ENCODE results near the gene ACAD10.

Gene ACAD10

GRCh38 chr12:111768159-111768895 lies 82.5 kb downstream of the ACAD10 start:
- Histone ChIP-seq H3K27me3 (ENCODE audit: control insufficient read depth, insufficient read depth, low read length) (peaks cover 11% of the 10 kb centered on the region), H3K4me1 (ENCODE audit: control insufficient read depth, insufficient read depth, low read length) (peaks cover 8% of the 10 kb centered on the region), H3K9me3 (ENCODE audit: control insufficient read depth, insufficient read depth, low read length) (no peaks in the 10 kb centered on the region), H3K36me3 (ENCODE audit: control insufficient read depth, insufficient read depth, low read length) (peaks cover 2% of the 10 kb centered on the region), H3K9ac (ENCODE audit: low read depth, low read length) (no peak overlapping the region), H3K4me3 (ENCODE audit: low read depth, low read length) (peak overlapping the region; percentile 3)

- Histone ChIP-seq H3K4me3 (ENCODE audit: low read depth, low read length) (no peak overlapping the region), H3K27me3 (ENCODE audit: control insufficient read depth, insufficient read depth, low read length) (peaks cover 11% of the 10 kb centered on the region), H3K36me3 (ENCODE audit: control insufficient read depth, insufficient read depth, low read length) (peaks cover 2% of the 10 kb centered on the region), H3K9ac (ENCODE audit: low read depth, low read length) (no peak overlapping the region), H3K9me3 (ENCODE audit: control insufficient read depth, insufficient read depth, low read length) (no peaks in the 10 kb centered on the region), H3K4me1 (ENCODE audit: control insufficient read depth, insufficient read depth, low read length) (peaks cover 8% of the 10 kb centered on the region)
Observed at GRCh38 chr12:111769599-111769998, 83.7 kb downstream of the ACAD10 start.

GRCh38 chr12:111773801-111774551 lies 88.1 kb downstream of the ACAD10 start:
- Histone ChIP-seq H3K4me1 (ENCODE audit: control insufficient read depth, insufficient read depth, low read length) (peaks cover 3% of the 10 kb centered on the region), H3K9ac (ENCODE audit: low read depth, low read length) (no peak overlapping the region), H3K27me3 (ENCODE audit: control insufficient read depth, insufficient read depth, low read length) (no peaks in the 10 kb centered on the region), H3K9me3 (ENCODE audit: control insufficient read depth, insufficient read depth, low read length) (no peaks in the 10 kb centered on the region), H3K4me3 (ENCODE audit: low read depth, low read length) (no peak overlapping the region), H3K36me3 (ENCODE audit: control insufficient read depth, insufficient read depth, low read length) (peaks cover 3% of the 10 kb centered on the region)

DNA sequence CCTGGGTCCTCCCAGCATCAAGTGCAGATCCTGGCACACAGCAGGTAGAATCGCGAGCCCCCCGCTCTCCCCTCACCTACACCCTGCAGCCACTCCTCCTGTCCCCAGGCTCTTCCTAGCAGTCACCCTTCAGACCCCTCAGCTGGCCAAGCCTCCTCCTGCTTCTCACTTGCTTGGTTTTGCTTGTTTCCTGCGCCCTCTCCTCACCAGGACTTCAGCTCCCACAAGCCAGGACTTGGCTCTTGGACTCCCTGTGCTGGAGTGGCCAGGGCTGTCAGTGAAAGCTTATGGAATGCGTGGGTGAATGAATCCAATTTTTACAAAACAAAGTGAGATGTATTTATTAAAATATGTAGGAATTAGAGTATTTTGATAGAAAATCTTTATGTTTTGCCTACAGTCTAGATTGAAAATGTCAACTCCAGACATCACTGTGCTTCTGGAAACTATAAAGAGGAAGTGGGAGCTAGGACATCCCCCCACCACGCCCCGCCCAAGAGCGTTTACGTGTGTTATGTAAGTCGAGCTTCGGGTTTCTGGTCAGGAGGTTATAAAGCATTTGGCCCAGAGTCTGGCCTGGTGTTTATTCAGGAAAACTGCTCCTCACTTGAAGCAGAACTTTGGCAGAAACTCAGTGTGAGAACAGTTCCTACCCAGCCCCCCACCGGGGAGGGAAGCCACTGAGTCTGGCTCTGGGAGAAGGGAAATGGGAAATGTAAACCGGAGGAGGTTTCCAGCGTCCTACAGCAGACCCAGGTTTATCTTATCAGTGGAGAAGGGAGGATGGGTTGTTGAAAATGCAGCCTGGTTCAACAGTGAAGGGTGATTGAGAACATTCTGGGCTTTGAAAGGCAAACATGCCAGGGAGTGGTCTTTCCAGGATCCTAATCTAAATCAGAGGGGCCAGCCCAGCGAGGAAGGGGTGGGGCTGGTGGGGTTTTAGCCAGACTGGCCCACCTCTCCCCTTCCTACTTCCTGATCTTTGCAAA lies 89.6 kb downstream of the ACAD10 start:
- Histone ChIP-seq H3K27me3 (ENCODE audit: control insufficient read depth, insufficient read depth, low read length) (no peaks in the 10 kb centered on the region), H3K4me3 (ENCODE audit: low read depth, low read length) (no peak overlapping the region), H3K36me3 (ENCODE audit: control insufficient read depth, insufficient read depth, low read length) (peaks cover 5% of the 10 kb centered on the region), H3K4me1 (ENCODE audit: control insufficient read depth, insufficient read depth, low read length) (peaks cover 3% of the 10 kb centered on the region), H3K9me3 (ENCODE audit: control insufficient read depth, insufficient read depth, low read length) (no peaks in the 10 kb centered on the region), H3K9ac (ENCODE audit: low read depth, low read length) (no peak overlapping the region)

GRCh38 chr12:111776836-111777344 lies 91.0 kb downstream of the ACAD10 start:
- Histone ChIP-seq H3K4me3 (ENCODE audit: low read depth, low read length) (no peak overlapping the region), H3K9me3 (ENCODE audit: control insufficient read depth, insufficient read depth, low read length) (peaks cover 3% of the 10 kb centered on the region), H3K4me1 (ENCODE audit: control insufficient read depth, insufficient read depth, low read length) (peaks cover 3% of the 10 kb centered on the region), H3K36me3 (ENCODE audit: control insufficient read depth, insufficient read depth, low read length) (peaks cover 6% of the 10 kb centered on the region), H3K27me3 (ENCODE audit: control insufficient read depth, insufficient read depth, low read length) (no peaks in the 10 kb centered on the region), H3K9ac (ENCODE audit: low read depth, low read length) (no peak overlapping the region)

DNA sequence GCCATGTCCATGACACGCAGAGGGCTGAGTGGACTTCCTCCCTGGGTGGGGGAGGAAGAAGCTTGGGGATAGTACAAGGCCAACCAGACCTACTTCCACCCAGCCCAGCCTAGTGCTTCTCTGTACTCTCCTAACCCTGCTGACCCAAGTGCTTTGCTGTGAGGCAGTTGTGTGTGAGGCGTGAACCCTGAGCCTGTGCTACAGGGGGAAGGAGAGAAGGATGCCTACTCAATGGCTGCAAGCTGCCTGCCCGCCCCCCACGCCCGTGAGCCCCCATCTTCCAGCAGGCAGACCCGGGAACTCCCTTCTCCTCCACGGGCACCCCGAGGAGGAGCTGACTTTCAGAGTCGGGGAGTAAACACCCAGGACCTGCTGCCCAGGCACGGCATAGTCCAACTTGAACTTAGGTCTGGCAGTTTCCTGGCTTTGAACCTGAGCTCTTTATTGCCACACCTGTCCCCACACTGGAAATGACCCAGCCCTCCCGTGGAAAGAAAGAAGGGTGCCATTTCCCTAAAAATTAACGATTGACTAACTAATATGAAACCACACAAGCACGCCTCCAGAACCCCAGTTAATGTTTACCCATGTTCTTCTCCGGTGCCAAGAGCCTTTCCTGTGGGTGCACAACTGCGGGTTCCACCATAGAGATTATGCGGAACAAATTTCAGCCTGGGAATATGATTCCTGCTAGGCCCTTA lies 91.6 kb downstream of the ACAD10 start:
- H3K36me3 ChIP-seq (ENCODE audit: control insufficient read depth, insufficient read depth, low read length), result peaks cover 6% of the 10 kb centered on the region
- H3K9me3 ChIP-seq (ENCODE audit: control insufficient read depth, insufficient read depth, low read length), result peaks cover 3% of the 10 kb centered on the region
- H3K27me3 ChIP-seq (ENCODE audit: control insufficient read depth, insufficient read depth, low read length), result no peaks in the 10 kb centered on the region
- peaks cover 3% of the 10 kb centered on the region for H3K4me1 ChIP-seq (ENCODE audit: control insufficient read depth, insufficient read depth, low read length)
- no peak overlapping the region for H3K4me3 ChIP-seq (ENCODE audit: low read depth, low read length)
- no peak overlapping the region for H3K9ac ChIP-seq (ENCODE audit: low read depth, low read length)

GRCh38 chr12:111780166-111780565 lies 94.3 kb downstream of the ACAD10 start:
- Histone ChIP-seq H3K4me3 (ENCODE audit: low read depth, low read length) (no peak overlapping the region), H3K27me3 (ENCODE audit: control insufficient read depth, insufficient read depth, low read length) (no peaks in the 10 kb centered on the region), H3K9ac (ENCODE audit: low read depth, low read length) (no peak overlapping the region), H3K36me3 (ENCODE audit: control insufficient read depth, insufficient read depth, low read length) (peaks cover 23% of the 10 kb centered on the region), H3K9me3 (ENCODE audit: control insufficient read depth, insufficient read depth, low read length) (peaks cover 3% of the 10 kb centered on the region), H3K4me1 (ENCODE audit: control insufficient read depth, insufficient read depth, low read length) (peaks cover 2% of the 10 kb centered on the region)

GRCh38 chr12:111780615-111781014 lies 94.8 kb downstream of the ACAD10 start:
- Histone ChIP-seq H3K4me1 (ENCODE audit: control insufficient read depth, insufficient read depth, low read length) (no peaks in the 10 kb centered on the region), H3K9me3 (ENCODE audit: control insufficient read depth, insufficient read depth, low read length) (peaks cover 3% of the 10 kb centered on the region), H3K36me3 (ENCODE audit: control insufficient read depth, insufficient read depth, low read length) (peaks cover 24% of the 10 kb centered on the region), H3K9ac (ENCODE audit: low read depth, low read length) (no peak overlapping the region), H3K4me3 (ENCODE audit: low read depth, low read length) (no peak overlapping the region), H3K27me3 (ENCODE audit: control insufficient read depth, insufficient read depth, low read length) (no peaks in the 10 kb centered on the region)

- H3K4me1 ChIP-seq (ENCODE audit: control insufficient read depth, insufficient read depth, low read length), result no peaks in the 10 kb centered on the region
- H3K9me3 ChIP-seq (ENCODE audit: control insufficient read depth, insufficient read depth, low read length), result peaks cover 3% of the 10 kb centered on the region
- no peak overlapping the region for H3K9ac ChIP-seq (ENCODE audit: low read depth, low read length)
- peaks cover 23% of the 10 kb centered on the region for H3K36me3 ChIP-seq (ENCODE audit: control insufficient read depth, insufficient read depth, low read length)
- H3K27me3 ChIP-seq (ENCODE audit: control insufficient read depth, insufficient read depth, low read length), result no peaks in the 10 kb centered on the region
- no peak overlapping the region for H3K4me3 ChIP-seq (ENCODE audit: low read depth, low read length)
Observed at GRCh38 chr12:111781085-111781658, 95.3 kb downstream of the ACAD10 start.

DNA sequence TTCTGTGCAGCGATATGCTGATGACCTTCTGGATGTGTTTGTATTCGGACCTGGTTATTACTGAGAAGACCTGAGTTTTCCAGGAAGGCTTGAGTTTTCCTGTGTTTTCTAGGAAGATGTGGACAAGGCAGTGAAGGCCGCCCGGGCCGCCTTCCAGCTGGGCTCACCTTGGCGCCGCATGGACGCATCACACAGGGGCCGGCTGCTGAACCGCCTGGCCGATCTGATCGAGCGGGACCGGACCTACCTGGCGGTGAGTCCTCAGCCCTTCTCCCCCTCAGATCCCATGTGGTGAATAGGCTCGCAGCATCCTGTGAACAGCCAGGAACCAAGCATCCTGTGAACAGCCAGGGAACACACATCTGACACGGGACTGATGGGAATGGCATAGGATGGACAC lies 97.2 kb downstream of the ACAD10 start:
- peaks cover 3% of the 10 kb centered on the region for H3K9me3 ChIP-seq (ENCODE audit: control insufficient read depth, insufficient read depth, low read length)
- peaks cover 21% of the 10 kb centered on the region for H3K36me3 ChIP-seq (ENCODE audit: control insufficient read depth, insufficient read depth, low read length)
- H3K9ac ChIP-seq (ENCODE audit: low read depth, low read length), result no peak overlapping the region
- H3K4me3 ChIP-seq (ENCODE audit: low read depth, low read length), result no peak overlapping the region
- no peaks in the 10 kb centered on the region for H3K27me3 ChIP-seq (ENCODE audit: control insufficient read depth, insufficient read depth, low read length)
- H3K4me1 ChIP-seq (ENCODE audit: control insufficient read depth, insufficient read depth, low read length), result no peaks in the 10 kb centered on the region
